Measurements from ENCODE around the gene ALDOB.

Gene ALDOB

GRCh38 chr9:101381833-101382342, 53.7 kb downstream of the ALDOB start:
- no peak for DNase-seq (ENCODE audit: extremely low spot score)
- CTCF ChIA-PET: interaction anchor here (0.7 to 5.5 kb wide), 2 partner anchors 11 to 751 kb away, joined by 3 to 38 read pairs; no protein-coding TSS in a partner anchor
- TF ChIP-seq CTCF (IDR thresholded peaks at IDR 0.05; ENCODE audit: control extremely low read depth, extremely low read depth, low read depth, missing control alignments): no peak
- POLR2A ChIA-PET: no interaction called here

GRCh38 chr9:101381118-101381517, 54.5 kb downstream of the ALDOB start:
- CTCF ChIA-PET: interaction anchor here (1.3 to 5.5 kb wide), 2 partner anchors 8 to 10 kb away, joined by 5 to 38 read pairs; no protein-coding TSS in a partner anchor
- POLR2A ChIA-PET: no interaction called here
- no peak for TF ChIP-seq CTCF (IDR thresholded peaks at IDR 0.05; ENCODE audit: control extremely low read depth, extremely low read depth, low read depth, missing control alignments)
- DNase-seq (ENCODE audit: extremely low spot score): no peak

- POLR2A ChIA-PET: no interaction called here
- no peak for TF ChIP-seq CTCF (IDR thresholded peaks at IDR 0.05; ENCODE audit: control extremely low read depth, extremely low read depth, low read depth, missing control alignments)
- no peak for DNase-seq (ENCODE audit: extremely low spot score)
- CTCF ChIA-PET: interaction anchor here (1.1 to 5.5 kb wide), 3 partner anchors 8 to 14 kb away, joined by 3 to 38 read pairs (median 5); no protein-coding TSS in a partner anchor
These were observed 55.3 kb downstream of the ALDOB start for GRCh38 chr9:101380295-101380694.

- ChIA-PET CTCF (interaction anchor here (1.7 kb wide), 1 partner anchor 12 kb away, joined by 7 read pairs; no protein-coding TSS in a partner anchor), POLR2A (no interaction called here)
- no peak for TF ChIP-seq CTCF (IDR thresholded peaks at IDR 0.05; ENCODE audit: control extremely low read depth, extremely low read depth, low read depth, missing control alignments)
- DNase-seq (ENCODE audit: extremely low spot score): no peak
These were observed 59.3 kb downstream of the ALDOB start for GRCh38 chr9:101376111-101376848.

GRCh38 chr9:101375546-101375945, 60.0 kb downstream of the ALDOB start:
- ChIA-PET CTCF (no interaction called here), POLR2A (no interaction called here)
- no peak for TF ChIP-seq CTCF (IDR thresholded peaks at IDR 0.05; ENCODE audit: control extremely low read depth, extremely low read depth, low read depth, missing control alignments)
- no peak for DNase-seq (ENCODE audit: extremely low spot score)

- ChIA-PET CTCF (interaction anchor here (1.0 to 5.6 kb wide), 4 partner anchors 9 to 16 kb away, joined by 3 to 38 read pairs (median 6); no protein-coding TSS in a partner anchor), POLR2A (no interaction called here)
- no peak for TF ChIP-seq CTCF (IDR thresholded peaks at IDR 0.05; ENCODE audit: control extremely low read depth, extremely low read depth, low read depth, missing control alignments)
- DNase-seq (ENCODE audit: extremely low spot score): no peak
These were observed 63.1 kb downstream of the ALDOB start for GRCh38 chr9:101372327-101373118.

Data from GM10248 (cell line).